Heart right ventricle (tissue), 16 donors: ENCODE measurements around the gene SSC4D. TPM values are rescaled to one million over a fixed set of nuclear protein-coding genes. Genes with fewer than 3 reads are reported as not detected.
A peak's percentile ranks its signal among the peaks of the same experiment; 100 is the strongest.
"Not testable (repeated sequence)": the region's sequence is repeated elsewhere in the genome, so short reads cannot be mapped to it uniquely, and the experiment has no call there.

ENCODE experiments used
- ATAC-seq, 8 donors: fragments of 200-7000 bp; cut with Tn5 transposase; one replicate each; pipeline ENCODE4 v1.9.1; 2020; ENCODE audit warnings: mild to moderate bottlenecking in 8 of 8, moderate library complexity in 8 of 8, moderate number of reproducible peaks in 1 of 8
- DNase-seq, 2 donors: peaks; one replicate each; pipeline ENCODE4 v3.0.0-alpha.2; 2020
- H3K27ac ChIP-seq, 10 donors: fragments of 200-600 bp; sonication (generic) in 2 of 10; one replicate each; pipeline versions ENCODE4 v1.5.0 to v1.8.0; 2020 to 2022; ENCODE audit warnings: mild to moderate bottlenecking in 3 of 10
- H3K27me3 ChIP-seq, 7 donors: fragments of 200-600 bp; one replicate each; pipeline ENCODE4 v1.8.0; 2021 to 2022; ENCODE audit warnings: mild to moderate bottlenecking in 2 of 7
- H3K36me3 ChIP-seq, 9 donors: fragments of 200-600 bp; sonication (generic) in 1 of 9; one replicate each; pipeline versions ENCODE4 v1.5.0 to v1.8.0; 2020 to 2022; ENCODE audit warnings: mild to moderate bottlenecking in 2 of 9
- H3K4me1 ChIP-seq, 9 donors: fragments of 200-600 bp; sonication (generic) in 1 of 9; one replicate each; pipeline versions ENCODE4 v1.5.0 to v1.8.0; 2020 to 2022; ENCODE audit warnings: mild to moderate bottlenecking in 4 of 9
- H3K4me3 ChIP-seq, 10 donors: fragments of 200-600 bp; sonication (generic) in 2 of 10; one replicate each; pipeline versions ENCODE4 v1.5.0 to v1.8.0; 2020 to 2022; ENCODE audit warnings: mild to moderate bottlenecking in 7 of 10, moderate library complexity in 2 of 10
- H3K9me3 ChIP-seq, 11 donors: fragments of 200-600 bp in 10 of 11; sonication (generic) in 2 of 11; one replicate each; pipeline versions ENCODE4 v1.5.0 to v1.8.0; 2013 to 2022; ENCODE audit warnings: mild to moderate bottlenecking in 2 of 11, control low read depth in 1 of 11, moderate library complexity in 1 of 11
- CTCF ChIP-seq, 9 donors: fragments of 200-600 bp; sonication (generic) in 2 of 9; IDR thresholded peaks; one replicate each; pipeline versions ENCODE4 v1.5.0 to v1.8.0; 2021 to 2022; ENCODE audit warnings: antibody characterized with exemption in 9 of 9, mild to moderate bottlenecking in 5 of 9, moderate library complexity in 1 of 9
- WGBS, 2 donors: extraction: QIAGEN DNeasy Blood & Tissue Kit; methylation state at CpG; one replicate each; pipeline ENCODE4 v1.1.7; 2013; ENCODE audit warnings: inconsistent platforms in 1 of 2; 5-methylcytosine and 5-hydroxymethylcytosine counted together
- intact Hi-C, 10 donors: fragments of 100-400 bp; cut with DNase I; formaldehyde crosslinking; loops; one replicate each; pipeline versions ENCODE4 v1.11.1 to v1.14.2; 2022
- polyA plus RNA-seq, 2 donors: library from polyadenylated mRNA; stranded (reverse); fragments of 200-250 nt; gene quantifications; one replicate each; pipeline ENCODE4 v1.2.3, GENCODE V29; 2013
- total RNA-seq, 10 donors: library from RNA; stranded (reverse); fragmentation: NEBNext Ultra II Directional in 3 of 10; extraction: Animal tissue kit (Norgen Biotek cat#: 25700) in 3 of 10; gene quantifications; one replicate each; pipeline versions ENCODE4 v1.2.1 to v1.2.4, GENCODE V29; 2021 to 2023
- donor health status: Arrhythmogenic right ventricular cardiomyopathy.
- donor health status: ischemic (EF 13 %, LVEDD 7.1; RV severe dilation, severe dysfunction).
- donor health status: healthy with polysubstance abuse.
- donor health status: DM: no; HTN: yes; CAD: no.
- donor health status: DM: no; HTN: no; CAD: no.
- donor health status: ischemic (EF 25% LVEDD 6.9; RV normal size, moderate dysfunction).
- donor health status: ischemic (EF 25% LVEDD 5.7; RV mildly dilated, moderate dysfunction).
- donor health status: healthy.
- donor health status: DM: yes; HTN: yes; CAD: no.
- donor health status: Ischemic cardiomyopathy.
- donor health status: ischemic (EF 35%, LVEDD 5.7; RV mildly dilated, moderate dysfunction).
- donor health status: nonischemic (EF 11% LVEDD 7.7; RV severe dilation, severe dysfunction).
- donor health status: DM: yes; HTN: yes; CAD: no.
- donor health status: PGD.
- donor health status: ischemic (EF 29% LVEDD 5.4; RV normal size, mild dysfunction).
- donor health status: nonischemic (EF 23%, LVEDD 6.1; RV moderate dilation, normal function).

The SSC4D gene
- total and polyA plus RNA-seq, 12 donors: 0.24 to 1.9 (median 0.96) TPM

GRCh38 chr7:76393116-76394031 is 16.1 kb downstream of the SSC4D start:
- H3K27me3 ChIP-seq: no peaks in the 10 kb centered on the region
- ATAC-seq (peak; percentile 92 to 96 (median 94)), DNase-seq (peak; percentile 96)
- H3K9me3 ChIP-seq: no peaks in the 10 kb centered on the region
- peak overlapping the region; percentile 78 to 96 (median 94) for H3K27ac ChIP-seq
- intact Hi-C loops: loop anchor here in 3 of 10 donors (1.0 to 5.0 kb wide), 3 partner anchors 35 to 75 kb away; partner anchors contain the start of gene YWHAG (in 3 of the 3)
- no peaks in the 10 kb centered on the region for H3K36me3 ChIP-seq
- TF ChIP-seq CTCF (IDR thresholded peaks at IDR 0.05): peak in 3 of 9 donors; percentile 12 to 20 (median 13)
- peaks cover 3 to 45% (median 17%) of the 10 kb centered on the region in 9 donors for H3K4me1 ChIP-seq
- 2 to 3% methylated on average over 85 to 98 of the region's 99 CpGs for WGBS, 2 donors
- peak overlapping the region; percentile 40 to 84 (median 72) for H3K4me3 ChIP-seq

- H3K4me3 ChIP-seq: peak overlapping the region in 9 of 10 donors; percentile 55 to 84 (median 74)
- DNase-seq (no peak), ATAC-seq (peak in 4 of 8 donors; percentile 1 to 12 (median 4))
- no peaks in the 10 kb centered on the region for H3K27me3 ChIP-seq
- whole genome bisulfite sequencing, 2 donors: 42 to 46% methylated on average over 12 of the region's 12 CpGs
- peak overlapping the region; percentile 8 to 96 (median 94) for H3K27ac ChIP-seq
- peaks cover under 1 to 40% (median 14%) of the 10 kb centered on the region in 9 donors for H3K4me1 ChIP-seq
- H3K9me3 ChIP-seq: no peaks in the 10 kb centered on the region
- intact Hi-C loops: loop anchor here in 3 of 10 donors (1.0 to 5.0 kb wide), 3 partner anchors 34 to 74 kb away; partner anchors contain the start of gene YWHAG (in 3 of the 3)
- no peak for TF ChIP-seq CTCF (IDR thresholded peaks at IDR 0.05)
- no peaks in the 10 kb centered on the region for H3K36me3 ChIP-seq
These were observed 16.9 kb downstream of the SSC4D start for GRCh38 chr7:76392531-76393115.

GRCh38 chr7:76390092-76390491 is 19.4 kb downstream of the SSC4D start:
- H3K27ac ChIP-seq: no peak overlapping the region
- H3K4me1 ChIP-seq: peaks cover 0 to 30% (median 9%) of the 10 kb centered on the region in 9 donors
- intact Hi-C loops: loop anchor here in 2 of 10 donors (5.0 kb wide), 1 partner anchor 33 kb away; the partner anchor contains the start of gene YWHAG (in 2 of the 2)
- ATAC-seq (no peak), DNase-seq (no peak)
- no peak for TF ChIP-seq CTCF (IDR thresholded peaks at IDR 0.05)
- H3K4me3 ChIP-seq: no peak overlapping the region
- no peaks in the 10 kb centered on the region for H3K27me3 ChIP-seq
- no peaks in the 10 kb centered on the region for H3K36me3 ChIP-seq
- no peaks in the 10 kb centered on the region for H3K9me3 ChIP-seq
- 96 to 98% methylated on average over 13 of the region's 13 CpGs for WGBS, 2 donors

GRCh38 chr7:76387789-76388188 is 21.7 kb downstream of the SSC4D start:
- DNase-seq, H3K27ac ChIP-seq, H3K9me3 ChIP-seq, intact Hi-C loops, H3K4me3 ChIP-seq, H3K27me3 ChIP-seq, H3K36me3 ChIP-seq, ATAC-seq: not testable (repeated sequence)
- WGBS, 2 donors: 95 to 97% methylated on average over 6 of the region's 6 CpGs
- H3K4me1 ChIP-seq: peaks cover 0 to 23% (median 7%) of the 10 kb centered on the region in 9 donors
